Thyroid gland (tissue), 4 donors: ENCODE measurements around the gene ERCC1.

Experiments
- POLR2A ChIP-seq, 2 donors: fragments of 450-650 bp; IDR thresholded peaks; one replicate each; pipeline ENCODE4 v1.6.1; 2017; ENCODE audit warnings: antibody characterized with exemption in 2 of 2, mild to moderate bottlenecking in 2 of 2, moderate library complexity in 1 of 2
- TF ChIP-seq, protein P1 (sequence below), 6 experiments: fragments of 200-600 bp in 3 of 6; fragments of 450-650 bp in 3 of 6; sonication (generic) in 3 of 6; IDR thresholded peaks; one replicate each; pipeline ENCODE4 v1.5.1; 2016 to 2019; ENCODE audit warnings: antibody characterized with exemption in 6 of 6, mild to moderate bottlenecking in 2 of 6, inconsistent platforms in 1 of 6, moderate library complexity in 1 of 6

GRCh38 chr19:45380107-45380506 lies 43.6 kb downstream of the ERCC1 start:
- TF ChIP-seq, protein P1, sequence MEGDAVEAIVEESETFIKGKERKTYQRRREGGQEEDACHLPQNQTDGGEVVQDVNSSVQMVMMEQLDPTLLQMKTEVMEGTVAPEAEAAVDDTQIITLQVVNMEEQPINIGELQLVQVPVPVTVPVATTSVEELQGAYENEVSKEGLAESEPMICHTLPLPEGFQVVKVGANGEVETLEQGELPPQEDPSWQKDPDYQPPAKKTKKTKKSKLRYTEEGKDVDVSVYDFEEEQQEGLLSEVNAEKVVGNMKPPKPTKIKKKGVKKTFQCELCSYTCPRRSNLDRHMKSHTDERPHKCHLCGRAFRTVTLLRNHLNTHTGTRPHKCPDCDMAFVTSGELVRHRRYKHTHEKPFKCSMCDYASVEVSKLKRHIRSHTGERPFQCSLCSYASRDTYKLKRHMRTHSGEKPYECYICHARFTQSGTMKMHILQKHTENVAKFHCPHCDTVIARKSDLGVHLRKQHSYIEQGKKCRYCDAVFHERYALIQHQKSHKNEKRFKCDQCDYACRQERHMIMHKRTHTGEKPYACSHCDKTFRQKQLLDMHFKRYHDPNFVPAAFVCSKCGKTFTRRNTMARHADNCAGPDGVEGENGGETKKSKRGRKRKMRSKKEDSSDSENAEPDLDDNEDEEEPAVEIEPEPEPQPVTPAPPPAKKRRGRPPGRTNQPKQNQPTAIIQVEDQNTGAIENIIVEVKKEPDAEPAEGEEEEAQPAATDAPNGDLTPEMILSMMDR (IDR thresholded peaks at IDR 0.05), result no peak
- TF ChIP-seq POLR2A (IDR thresholded peaks at IDR 0.05), result no peak
